Measurements from ENCODE around the gene DPP10. TPM values are rescaled to one million over a fixed set of nuclear protein-coding genes. Genes with fewer than 3 reads are reported as not detected.

The DPP10 gene
- total and polyA plus RNA-seq, 2 of the 13 experiments (the other 11 are each of a cell fraction or from before 2014, with no cell fraction given) = 0.95 to 1.7 TPM

- no peak overlapping the region for H2AFZ ChIP-seq (ENCODE audit: low read length)
- no peaks in the 10 kb centered on the region for H3K27me3 ChIP-seq (ENCODE audit: control insufficient read depth in 1 of 2, insufficient read depth in 2 of 2, low read length in 2 of 2)
- no peaks in the 10 kb centered on the region for H3K79me2 ChIP-seq (ENCODE audit: insufficient read depth, low read length)
- ChIA-PET POLR2A (no interaction called here), CTCF (ENCODE audit: low intra/inter-chr PET ratio, low total read pairs) (no interaction called here)
- no peaks in the 10 kb centered on the region for H3K4me1 ChIP-seq (ENCODE audit: insufficient read depth, low read length)
- peak; percentile 76 for ATAC-seq
- intact Hi-C loops (cut with micrococcal nuclease; ENCODE audit: unreplicated experiment) (no loop called here), in situ Hi-C loops (cut with HindIII; ENCODE audit: extremely low pct_ligation_motif_present, low pct_unique_long_range_greater_than_20kb) (no loop called here)
- H3K9ac ChIP-seq (ENCODE audit: insufficient read depth, low read depth, low read length) = no peak overlapping the region
- peak; percentile 25 for DNase-seq (ENCODE audit: low spot score)
- no TSS peak for BruUV-seq (replicated peaks)
- H3K27ac ChIP-seq (ENCODE audit: extremely low read length, insufficient read depth, low read length) = no peak overlapping the region
- H3K9me3 ChIP-seq (ENCODE audit: low read length) = no peaks in the 10 kb centered on the region
- H4K20me1 ChIP-seq (ENCODE audit: insufficient read depth, low read length) = no peaks in the 10 kb centered on the region
- FAIRE-seq = no peak
- no peak overlapping the region for H3K4me3 ChIP-seq (replicated peaks in 1 of 3; ENCODE audit: insufficient read depth in 1 of 3, low read depth in 2 of 3, low read length in 3 of 3)
- no peak overlapping the region for H3K4me2 ChIP-seq (ENCODE audit: low read depth, low read length)
- H3K36me3 ChIP-seq (replicated peaks in 1 of 2; ENCODE audit: control insufficient read depth in 1 of 2, insufficient read depth in 2 of 2, low read length in 2 of 2) = no peaks in the 10 kb centered on the region
- WGBS (ENCODE audit: low lambda C conversion rate) = 14% methylated on average over 6 of the region's 6 CpGs
- TF ChIP-seq BRCA1 (CRISPR knock-in tag; IDR thresholded peaks at IDR 0.05) (no peak), ZNF615 (CRISPR knock-in tag; IDR thresholded peaks at IDR 0.05; ENCODE audit: borderline replicate concordance) (no peak), ZBED4 (CRISPR knock-in tag; IDR thresholded peaks at IDR 0.05; ENCODE audit: borderline replicate concordance) (no peak), ZNF282 (IDR thresholded peaks at IDR 0.05; ENCODE audit: partially characterized antibody) (no peak), FUBP1 (CRISPR knock-in tag; IDR thresholded peaks at IDR 0.05; ENCODE audit: borderline replicate concordance) (no peak), AHDC1 (CRISPR knock-in tag; IDR thresholded peaks at IDR 0.05; ENCODE audit: borderline replicate concordance) (no peak), CEBPB (IDR thresholded peaks at IDR 0.05; ENCODE audit: borderline replicate concordance, low read depth, low read length) (peak; percentile 76; the same call in 1 of the 2 replicates), PRDM4 (CRISPR knock-in tag; IDR thresholded peaks at IDR 0.05; ENCODE audit: borderline replicate concordance) (no peak), BCL6 (CRISPR knock-in tag; IDR thresholded peaks at IDR 0.05) (peak; percentile 52; the same call in 1 of the 2 replicates), ZBTB3 (CRISPR knock-in tag; IDR thresholded peaks at IDR 0.05; ENCODE audit: borderline replicate concordance, low read depth) (no peak)
Observed at GRCh38 chr2:114762986-114763385, 320.5 kb downstream of the DPP10 start.

Measured in HepG2 (cell line).